OCI-LY1 (cell line): Measurements from ENCODE around the gene PTCD1.

Source experiments
- CTCF ChIP-seq: fragments of 200-600 bp; sonication (generic), shearing (Covaris generic); IDR thresholded peaks from 2 replicates; pipeline ENCODE4 v1.5.1; 2017; ENCODE audit warnings: mild to moderate bottlenecking, antibody characterized with exemption, low read length, moderate library complexity, mixed read lengths
- EZH2 ChIP-seq: fragments of 200-600 bp; sonication (generic), shearing (Covaris generic); IDR thresholded peaks from 2 replicates; pipeline ENCODE4 v1.8.0; 2017; ENCODE audit warnings: borderline replicate concordance, mixed run types, mild to moderate bottlenecking, antibody characterized with exemption, low read length, moderate library complexity, mixed read lengths

- TF ChIP-seq CTCF: no peak
- TF ChIP-seq EZH2: no peak
Measured at GRCh38 chr7:99455874-99456273, 17.3 kb upstream of the PTCD1 start.
